SIG-M5 treated with dmso at 0.1 percent for 504 hours (cell line): ENCODE measurements around the gene TMPRSS13.
"Not testable (repeated sequence)": the region's sequence is repeated elsewhere in the genome, so short reads cannot be mapped to it uniquely, and the experiment has no call there.

Experiments used
- DNase-seq: peaks from one replicate; lab custom pipeline; 2025; ENCODE audit not compliant: unreplicated experiment; lab: John Stamatoyannopoulos, UW

TMPRSS13 gene

DNA sequence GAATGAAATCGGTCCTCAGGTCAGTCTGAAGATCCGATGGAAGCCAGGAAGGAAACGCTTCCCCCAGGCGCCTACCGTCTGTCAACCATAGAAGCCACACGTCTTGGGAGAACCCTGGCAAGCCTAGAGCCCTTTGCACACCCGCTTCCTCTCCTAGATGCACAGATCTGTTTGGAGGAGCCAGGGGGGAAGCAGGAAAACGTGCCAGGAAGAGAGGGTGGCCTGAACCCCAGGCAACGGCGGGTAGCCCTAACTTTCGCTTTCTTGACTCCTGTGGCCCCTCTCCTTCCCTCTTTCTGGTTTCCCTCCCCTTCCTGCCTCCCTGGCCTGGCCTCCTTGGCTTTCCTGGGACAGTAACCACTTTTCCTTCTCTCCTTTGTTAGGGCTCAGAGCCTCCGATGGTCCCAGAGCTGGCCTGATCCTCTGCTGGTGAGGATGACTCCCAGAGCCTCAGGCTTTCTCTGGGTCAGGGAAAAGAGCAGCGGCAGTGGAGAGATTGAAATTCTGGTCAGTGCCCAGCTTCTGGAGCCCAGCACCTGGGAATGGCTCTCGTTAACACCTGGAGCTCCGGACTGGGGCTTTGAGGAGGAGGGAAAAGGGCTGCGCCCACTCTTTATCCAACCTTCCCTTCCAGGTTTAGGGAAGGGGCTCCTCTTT is 54.8 kb downstream of the TMPRSS13 start:
- no peak for DNase-seq

DNA sequence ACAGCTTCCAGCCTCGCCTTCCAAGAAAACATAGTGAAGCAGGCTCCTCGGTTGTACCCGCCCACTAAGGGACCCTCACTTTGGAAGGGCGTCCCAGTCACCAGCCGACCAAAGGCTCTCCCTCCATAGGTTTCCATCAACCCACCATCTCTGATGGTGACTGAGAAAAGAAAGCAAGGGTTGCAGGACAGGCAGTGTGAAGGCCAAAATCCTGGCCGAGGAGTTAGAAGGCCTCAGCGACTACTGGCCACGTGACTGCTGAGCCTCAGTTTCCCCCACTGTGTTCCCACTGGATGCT is 55.4 kb downstream of the TMPRSS13 start:
- no peak for DNase-seq

DNA sequence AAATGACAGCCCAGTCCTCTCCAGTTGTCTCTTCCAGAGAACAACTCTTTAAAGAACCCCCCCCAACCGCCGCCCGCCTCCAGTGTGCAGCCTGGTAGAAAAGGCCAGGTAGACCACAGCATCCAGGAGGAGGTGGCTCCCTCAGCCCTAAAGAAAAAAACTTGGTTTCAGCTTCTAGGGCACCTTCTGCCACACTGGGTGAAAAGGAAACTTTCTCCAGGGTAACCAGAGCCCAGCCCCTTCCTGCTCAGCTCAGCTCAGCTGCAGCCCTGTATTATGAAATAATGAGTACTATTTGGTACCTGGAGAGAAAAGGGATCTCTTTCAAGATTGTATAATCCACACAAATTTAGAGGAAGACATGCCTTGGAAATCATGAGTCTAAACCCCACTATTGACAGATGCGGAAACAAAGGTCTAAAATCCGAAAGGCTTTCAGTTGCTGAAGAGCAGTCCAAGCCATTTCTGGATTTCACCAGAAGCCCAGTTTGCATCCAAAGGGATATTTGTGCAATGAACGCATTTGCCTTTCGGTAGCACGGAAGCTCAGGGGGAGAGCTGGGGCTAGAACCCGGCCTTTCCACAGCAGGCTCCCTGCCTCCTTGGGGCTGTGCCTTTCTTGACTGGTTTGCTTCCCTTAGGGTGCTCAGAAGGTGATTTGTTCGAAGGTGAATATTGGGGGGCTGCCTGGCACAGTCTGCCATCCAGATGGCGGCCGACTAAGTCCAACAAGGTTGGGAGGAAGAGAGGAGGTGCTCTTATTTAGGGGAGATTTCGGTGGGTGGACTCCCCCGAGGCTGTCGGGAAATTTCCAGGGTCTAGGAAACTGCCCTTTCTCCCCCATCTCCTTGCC is 56.0 kb downstream of the TMPRSS13 start:
- DNase-seq, result no peak

DNA sequence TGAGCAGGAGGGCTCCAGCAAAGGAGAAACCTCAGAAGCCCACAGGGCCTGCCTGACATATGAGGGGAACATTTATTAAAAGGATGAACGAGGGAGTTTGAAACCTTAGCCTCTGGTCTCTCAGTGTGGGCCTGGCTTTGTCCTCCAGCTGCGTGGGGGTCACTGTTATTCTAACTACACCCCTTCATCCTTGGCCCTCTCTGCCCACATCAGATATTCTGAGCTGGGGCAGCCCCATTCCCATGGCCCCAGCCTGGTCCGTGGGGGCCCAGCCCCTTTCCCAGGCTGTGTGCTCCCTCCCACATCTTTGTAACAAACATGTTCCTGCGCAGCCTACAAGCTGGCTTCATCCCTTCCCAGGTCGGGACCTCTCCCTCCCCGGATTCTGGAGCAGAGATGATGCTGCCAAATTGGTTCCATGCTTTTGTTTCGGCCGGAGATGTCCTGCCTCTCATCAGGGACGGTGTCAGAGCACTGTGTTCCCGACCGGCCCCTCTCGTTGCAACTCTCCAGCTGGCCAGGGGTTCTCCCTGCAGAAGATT is 56.7 kb downstream of the TMPRSS13 start:
- no peak for DNase-seq

DNA sequence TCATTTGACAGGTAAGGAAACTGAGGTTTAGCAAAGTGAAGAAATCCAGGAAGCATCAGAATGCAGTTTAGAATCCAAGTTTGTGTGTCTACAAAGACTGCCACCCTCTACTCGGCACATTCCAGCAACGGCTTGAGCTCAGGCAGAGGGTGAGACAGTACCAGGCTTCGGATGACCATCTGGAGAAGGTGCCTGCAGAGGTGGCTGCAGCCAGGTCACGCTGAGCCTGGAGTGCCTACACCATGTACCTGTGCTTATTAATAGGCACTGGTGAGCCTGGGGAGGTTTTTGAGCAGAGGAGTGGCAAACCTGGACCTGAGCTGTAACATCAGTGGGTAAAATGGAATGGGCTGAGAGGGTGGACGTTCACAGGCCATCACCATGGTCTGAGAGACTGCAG is 57.4 kb downstream of the TMPRSS13 start:
- DNase-seq, result no peak

DNA sequence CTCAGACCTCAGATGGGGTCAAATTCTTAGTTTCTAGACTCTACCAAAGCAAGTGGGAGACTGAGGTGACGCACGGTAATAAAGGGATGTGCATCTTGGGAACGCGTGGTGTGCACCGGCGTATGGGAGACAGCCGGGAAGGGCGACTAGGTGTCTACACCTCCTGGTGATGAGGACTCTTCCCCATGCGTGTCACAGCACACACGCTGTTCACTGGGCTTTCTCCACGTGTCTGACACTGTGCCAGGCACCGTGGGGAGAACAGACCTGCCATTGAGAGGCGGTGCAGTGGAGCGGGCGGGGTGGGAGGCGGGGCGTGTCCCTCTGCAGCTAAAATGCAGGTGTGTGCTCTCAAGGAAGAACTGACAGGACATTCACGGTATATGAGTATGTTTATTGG is 58.0 kb downstream of the TMPRSS13 start:
- no peak for DNase-seq

DNA sequence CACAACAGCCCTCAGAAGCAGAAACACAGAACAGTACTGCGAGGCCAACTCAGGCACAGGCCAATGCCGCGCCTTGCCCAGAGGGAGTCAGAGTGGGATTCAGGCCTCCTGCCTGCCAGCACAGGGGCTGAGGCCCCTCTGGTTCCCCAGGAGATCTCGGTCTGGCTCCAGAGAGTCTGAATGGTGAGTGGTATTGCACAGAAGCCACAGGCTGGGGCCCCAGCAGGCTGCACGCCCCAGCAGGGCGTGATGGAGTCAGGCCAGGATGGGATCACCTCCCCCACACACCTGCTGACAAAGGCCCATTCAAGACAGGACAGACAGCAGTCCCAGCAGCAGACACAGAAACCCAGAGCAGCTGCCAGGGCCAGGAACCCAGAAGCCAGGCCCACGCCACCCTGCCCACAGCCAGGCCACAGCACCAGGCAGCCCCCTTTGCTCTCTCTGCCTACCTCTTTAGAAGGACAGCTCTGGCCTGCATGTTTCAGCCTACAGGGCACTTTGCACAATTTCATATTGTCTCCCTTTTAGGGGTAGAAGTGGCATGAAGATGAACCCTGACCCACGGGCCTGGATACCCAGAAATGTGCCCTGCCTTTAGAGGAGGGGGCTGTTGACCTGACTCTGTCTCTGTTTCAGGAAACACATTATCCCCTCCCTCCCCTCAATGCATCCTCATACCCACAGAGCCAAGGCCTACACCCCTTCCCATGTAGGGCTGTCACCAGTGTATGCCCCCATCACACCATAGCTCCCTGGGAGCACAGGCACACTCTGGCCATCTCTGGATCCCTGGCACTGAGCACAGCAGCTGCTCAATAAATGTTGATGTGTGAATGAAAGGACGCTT is 58.9 kb downstream of the TMPRSS13 start:
- no peak for DNase-seq

DNA sequence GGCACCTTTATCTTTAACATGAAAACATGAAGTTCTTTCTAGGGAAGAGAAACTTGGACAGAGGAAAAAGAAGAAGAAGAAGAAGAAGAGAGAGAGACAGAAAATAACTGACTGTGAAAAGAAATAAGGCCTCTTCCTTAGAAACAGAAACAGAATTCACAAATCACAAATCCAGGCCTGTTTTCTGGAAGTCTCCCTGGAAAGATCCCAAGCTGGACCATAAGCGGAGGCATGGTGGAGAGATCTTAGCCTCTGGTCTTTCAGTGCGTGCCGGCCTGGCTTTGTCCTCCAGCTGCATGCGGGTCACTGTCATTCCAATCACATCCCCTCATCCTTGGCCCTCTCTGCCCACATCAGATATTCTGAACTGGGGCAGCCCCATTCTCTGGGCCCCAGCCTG is 59.6 kb downstream of the TMPRSS13 start:
- DNase-seq, result no peak

DNA sequence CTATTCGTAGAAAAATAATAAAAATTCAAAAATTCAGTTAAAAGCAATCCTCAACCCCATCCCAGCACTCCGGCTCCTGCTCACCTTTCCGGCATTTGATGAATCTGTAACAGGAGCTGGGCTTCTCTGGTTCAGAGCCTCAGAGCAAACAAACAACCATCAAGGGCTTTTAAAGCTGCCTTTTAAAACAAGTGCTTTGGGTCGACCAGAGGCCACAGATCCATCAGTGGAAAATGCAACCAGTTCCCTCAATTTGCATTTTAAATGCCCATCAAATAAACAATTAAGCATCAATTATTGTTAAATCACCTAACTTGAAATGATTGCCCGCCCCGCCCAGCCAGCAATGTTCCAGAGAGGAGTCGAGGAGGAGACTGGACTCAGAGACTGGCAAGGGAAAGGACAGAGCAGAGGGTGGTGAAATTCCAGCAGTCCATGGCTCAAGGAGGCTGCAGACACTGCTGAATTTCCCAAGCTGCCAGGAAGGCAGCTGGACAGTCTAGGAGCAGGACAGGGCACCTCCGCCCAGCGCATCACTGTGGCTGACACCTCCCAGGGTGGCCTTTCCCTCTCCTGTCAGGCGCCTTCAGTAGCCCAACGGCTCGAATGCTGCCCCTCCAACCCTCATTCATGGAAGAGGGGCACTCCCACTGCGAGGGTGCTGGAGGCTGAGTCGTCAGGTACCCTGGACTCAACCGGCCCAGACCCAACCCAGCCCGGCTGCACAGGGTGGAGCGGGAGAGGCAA is 60.2 kb downstream of the TMPRSS13 start:
- no peak for DNase-seq

DNA sequence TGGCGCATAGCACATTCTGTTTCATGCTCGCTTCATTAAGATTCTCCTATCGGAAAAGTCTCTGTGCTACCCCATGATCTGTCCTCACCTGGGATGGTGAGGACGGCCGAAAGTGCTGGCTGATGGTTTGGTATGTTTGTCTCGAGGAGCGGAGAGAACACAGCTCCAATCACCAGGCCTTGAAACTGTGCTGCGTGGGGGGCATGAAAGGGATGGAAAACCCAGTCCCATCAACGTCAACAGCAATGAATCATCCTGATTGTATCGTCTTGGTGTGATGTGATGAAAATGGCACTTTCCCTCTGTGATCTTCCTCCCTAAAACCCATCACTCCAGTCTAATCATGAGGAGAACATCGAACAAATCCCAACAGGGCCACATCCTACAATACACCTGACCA is 61.1 kb downstream of the TMPRSS13 start:
- no peak for DNase-seq

DNA sequence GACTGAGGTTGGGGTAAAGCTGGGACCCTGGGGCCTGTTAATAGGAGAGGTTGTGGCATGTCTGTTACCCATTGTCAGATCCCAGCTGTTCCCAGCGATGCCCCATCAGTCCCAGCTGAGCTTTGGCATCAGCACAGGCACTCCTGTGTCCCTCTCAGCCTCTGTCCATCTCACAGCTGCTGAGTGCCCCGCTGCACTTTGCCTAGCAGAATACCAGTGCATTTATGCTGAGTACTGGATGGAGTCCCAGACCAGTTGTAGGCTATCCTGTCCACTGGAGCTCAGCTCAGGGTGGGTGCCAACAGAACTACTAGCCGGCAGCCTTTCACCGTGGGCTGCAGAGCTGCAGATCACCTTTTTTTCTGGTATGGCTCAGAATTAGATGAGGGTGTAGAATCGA is 62.7 kb downstream of the TMPRSS13 start:
- no peak for DNase-seq

DNA sequence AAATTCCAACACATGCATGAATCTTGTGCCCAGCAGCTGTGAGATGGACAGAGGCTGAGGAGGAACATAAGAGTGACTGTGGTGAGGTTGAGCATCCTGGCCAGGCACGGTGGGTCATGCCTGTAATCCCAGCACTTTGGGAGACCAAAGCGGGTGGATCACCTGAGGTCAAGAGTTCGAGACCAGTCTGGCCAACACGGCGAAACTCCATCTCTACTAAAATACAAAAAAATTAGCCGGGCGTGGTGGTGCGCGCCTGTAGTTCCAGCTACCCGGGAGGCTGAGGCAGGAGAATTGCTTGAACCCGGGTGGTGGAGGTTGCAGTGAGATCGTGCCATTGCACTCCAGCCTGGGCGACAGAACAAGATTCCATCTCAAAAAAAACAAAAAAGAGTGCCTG is 63.7 kb downstream of the TMPRSS13 start:
- DNase-seq, result not testable (repeated sequence)

DNA sequence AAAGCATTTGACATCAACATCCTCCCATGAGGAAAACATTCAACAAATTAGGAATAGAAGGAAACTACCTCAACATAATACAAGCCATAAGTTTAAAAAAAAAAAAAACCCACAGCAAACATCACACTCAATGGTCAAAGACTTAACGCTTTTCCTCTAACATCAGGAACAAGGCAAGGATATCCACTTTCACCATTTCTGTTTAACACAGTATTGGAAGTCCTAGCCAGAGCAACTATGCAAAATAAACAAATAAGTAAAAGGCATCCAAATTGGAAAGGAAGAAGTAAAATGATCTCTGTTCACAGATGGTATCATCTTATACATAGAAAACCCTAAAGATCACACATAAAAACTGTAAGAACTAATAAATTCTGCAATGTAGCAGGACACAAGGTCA is 65.8 kb downstream of the TMPRSS13 start:
- no peak for DNase-seq

DNA sequence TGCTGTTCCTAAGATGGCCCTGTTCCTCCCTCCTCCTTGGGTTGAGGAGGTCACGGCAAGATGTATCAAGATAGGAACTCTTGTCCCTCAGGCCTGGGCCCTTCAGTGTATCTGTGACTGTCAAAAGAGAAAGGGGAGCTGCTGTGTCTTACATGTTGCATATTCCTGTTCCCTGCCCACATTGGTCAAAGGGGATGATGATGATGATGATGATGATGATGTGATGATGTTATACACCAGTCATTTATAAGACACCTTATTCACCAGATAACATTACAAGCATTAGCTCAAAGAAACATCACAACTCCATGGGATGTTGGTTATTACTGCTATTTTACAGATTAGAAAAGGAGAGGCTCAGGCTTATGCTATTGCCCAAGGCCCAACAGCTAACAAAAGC is 66.4 kb downstream of the TMPRSS13 start:
- DNase-seq, result no peak

DNA sequence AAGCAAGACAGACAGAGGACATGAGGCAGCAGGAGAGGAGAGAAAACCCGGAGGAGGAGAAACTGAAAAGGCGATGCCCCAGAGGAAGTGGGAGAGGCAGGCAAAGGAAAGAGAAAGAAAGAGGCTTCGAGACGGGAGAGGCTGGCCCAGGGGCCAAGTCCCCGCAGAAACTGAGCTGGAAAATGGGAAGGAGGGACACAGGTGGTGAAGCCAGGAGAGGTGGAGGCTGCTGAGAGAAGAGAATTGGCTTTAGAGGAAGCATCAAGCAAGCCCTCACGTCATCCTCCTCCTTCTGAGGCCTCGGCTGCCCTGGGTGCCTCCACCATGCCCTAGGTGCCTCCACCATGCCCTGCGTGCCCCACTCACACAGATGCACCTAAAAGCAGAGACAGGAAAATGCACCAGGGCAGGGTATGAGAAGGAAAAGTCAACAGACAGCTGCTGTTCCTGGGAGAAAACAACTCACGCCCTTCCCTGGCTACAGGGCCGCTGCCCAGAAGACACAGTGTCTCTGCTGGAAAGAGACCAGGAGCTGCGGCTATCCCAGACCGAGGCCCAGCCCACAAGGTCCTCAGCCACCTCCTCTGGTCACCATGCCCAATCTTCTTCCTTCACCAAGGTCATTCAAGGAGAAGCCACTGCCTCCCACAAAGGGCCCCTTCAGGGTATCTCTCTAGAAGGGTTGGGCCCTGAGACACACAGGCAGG is 67.0 kb downstream of the TMPRSS13 start:
- DNase-seq, result no peak

DNA sequence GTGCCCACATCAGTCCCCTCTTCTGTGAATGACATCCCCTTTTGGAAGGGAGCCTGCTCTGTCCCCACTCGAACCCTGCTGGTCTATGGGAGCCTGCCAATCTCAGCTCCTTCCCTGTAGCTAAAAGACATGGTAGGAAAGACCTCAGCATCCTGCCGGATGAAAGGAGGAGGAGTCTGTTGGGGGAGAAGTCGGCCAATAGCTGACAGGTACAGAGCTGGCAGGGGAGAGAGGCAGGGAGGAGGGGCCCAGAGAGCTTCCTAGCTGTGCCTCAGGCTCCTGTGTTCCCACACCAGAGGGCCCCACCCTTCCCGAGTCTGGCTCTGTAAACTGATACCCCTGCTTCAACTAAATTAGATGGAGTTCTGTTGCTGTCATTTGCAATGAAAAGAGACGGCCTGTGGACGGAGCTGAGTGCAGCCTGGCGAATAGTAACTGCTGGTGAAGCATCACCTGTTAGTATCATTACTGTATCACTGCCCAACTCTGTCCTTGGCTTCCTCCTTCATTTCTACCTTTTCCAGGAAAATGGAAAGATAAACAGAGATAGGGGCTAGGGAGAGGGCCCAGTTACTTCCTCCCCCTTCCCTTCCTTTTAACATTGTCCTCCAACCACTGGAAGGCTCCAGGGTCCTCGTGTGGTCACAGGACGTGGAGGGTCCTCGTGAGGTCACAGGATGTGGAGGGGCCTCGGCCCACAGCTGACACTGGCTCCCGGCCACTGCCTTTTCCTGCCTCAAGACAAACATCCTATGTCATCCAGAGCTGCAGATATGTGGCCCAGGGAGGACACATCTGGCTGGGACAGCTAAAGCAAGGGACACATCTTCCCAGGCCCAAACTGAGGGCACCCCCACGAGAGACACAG is 67.8 kb downstream of the TMPRSS13 start:
- no peak for DNase-seq

DNA sequence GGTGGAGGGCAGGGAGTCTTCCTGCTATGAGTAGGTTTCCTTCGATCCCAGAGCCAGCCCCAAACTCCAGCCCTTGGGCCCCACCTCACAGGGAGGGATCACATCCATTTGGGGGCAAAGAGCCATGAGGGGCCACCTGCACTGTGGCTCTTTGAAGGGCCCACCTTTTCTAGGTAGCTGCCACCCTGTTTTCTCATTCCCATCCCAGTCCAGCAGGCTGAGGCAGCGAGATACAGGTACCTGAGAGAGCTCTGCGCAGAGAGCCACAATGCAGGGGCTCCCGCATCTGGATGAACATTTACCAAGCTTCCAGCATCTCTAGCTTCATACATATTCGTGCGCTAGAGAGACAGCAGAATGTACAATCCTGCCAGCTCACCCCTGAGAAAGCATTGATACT is 69.1 kb downstream of the TMPRSS13 start:
- no peak for DNase-seq

DNA sequence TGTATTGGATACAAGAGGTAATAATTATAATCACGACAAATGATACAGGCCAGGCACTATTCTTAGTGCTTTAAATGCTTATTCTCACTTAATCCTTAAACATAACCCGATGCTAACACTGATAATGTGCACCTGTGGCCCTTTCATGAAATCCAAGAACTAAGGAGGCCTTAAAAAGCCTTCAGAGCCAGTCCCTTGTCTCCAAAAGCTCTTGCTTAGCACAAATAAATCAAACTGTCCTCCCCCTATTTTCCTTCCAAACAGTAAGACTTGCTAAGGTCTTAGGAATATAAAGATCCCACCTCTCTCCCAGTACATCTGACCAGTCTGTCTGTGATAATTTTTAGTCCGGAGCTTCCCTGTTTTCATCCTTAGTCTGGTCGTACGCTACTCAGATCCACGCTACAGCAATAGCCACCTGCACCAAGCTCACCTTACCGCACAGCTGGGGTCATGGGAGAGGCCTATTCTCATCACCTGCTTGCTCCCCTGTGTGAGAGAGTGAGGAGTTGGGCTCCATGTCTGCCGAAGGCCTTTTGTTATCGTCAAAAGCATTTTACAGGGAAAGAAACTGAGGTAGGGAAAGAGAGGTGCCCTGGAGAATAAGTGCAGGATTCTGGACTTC is 69.6 kb downstream of the TMPRSS13 start:
- no peak for DNase-seq

DNA sequence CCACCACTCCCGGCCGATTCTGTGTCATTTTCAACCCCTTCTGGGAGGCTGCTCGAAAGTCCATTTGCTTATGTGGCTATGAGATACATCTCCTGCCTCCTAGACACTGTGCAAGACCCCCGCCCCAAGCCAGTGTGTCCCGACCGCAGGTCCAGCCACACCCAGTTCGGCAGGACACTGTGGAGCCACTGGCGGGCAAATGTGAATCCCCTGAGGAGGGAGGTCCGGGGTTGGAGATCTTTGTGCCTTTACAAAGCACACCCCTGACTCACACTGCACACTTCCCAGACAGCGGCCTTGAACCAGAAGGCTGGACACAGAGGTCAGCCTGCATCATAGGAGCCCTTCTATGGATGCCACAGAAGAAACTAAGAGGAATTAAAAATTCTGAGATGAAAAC is 70.1 kb downstream of the TMPRSS13 start:
- DNase-seq, result no peak
